HG03025 (cell line): ENCODE measurements around the gene STAU1.
"Not testable (repeated sequence)": the region's sequence is repeated elsewhere in the genome, so short reads cannot be mapped to it uniquely, and the experiment has no call there.

Experiments used
- ATAC-seq: cut with Tn5 transposase; IDR thresholded peaks from one replicate; pipeline ENCODE4 v1.9.1; 2021; ENCODE audit warnings: mild to moderate bottlenecking, moderate library complexity; ENCODE audit not compliant: unreplicated experiment, low FRiP score

STAU1 gene

DNA sequence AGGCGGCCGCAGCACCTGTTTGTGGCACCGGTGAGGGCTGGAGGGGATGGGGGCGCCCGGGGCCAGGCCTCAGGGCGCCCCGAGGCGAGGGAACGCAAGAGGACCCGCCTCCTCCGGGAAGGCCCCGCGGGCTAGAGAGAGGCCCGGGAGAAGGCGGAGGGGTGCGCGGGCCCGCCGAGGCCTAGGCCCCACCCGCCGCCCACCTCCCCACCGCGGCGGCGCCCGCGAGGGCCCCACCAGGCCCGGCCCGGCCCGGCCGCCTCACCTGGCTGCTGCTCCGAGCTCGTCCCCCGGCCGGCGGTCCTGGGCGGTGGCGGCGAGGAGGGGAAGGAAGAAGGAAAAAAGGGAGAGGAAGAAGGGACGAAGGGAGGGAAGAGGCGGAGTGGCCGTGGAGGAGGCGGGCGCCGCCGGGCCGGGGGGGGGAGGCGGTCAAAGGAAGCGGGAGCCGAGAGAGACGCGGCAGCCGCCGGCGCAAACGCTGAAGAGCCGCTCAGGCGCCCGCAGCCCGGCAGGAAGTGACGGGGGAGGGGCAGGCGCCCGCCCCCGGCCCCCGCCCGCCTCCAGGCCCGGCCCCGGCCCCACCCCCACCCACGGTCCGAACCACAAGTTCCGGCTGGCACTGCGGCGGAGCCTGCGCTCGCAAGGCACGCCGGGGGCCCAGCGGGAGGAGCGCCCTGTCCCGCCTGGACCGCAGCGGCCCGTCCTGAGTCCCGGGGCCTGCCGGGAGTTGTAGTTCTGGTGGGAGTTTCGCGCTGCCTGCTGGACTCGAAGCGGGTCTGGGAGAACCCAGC is at the start of gene STAU1:
Gene STAU1, minus strand, starts transcription at position 484 of the 791 bp plus-strand sequence. CDS start 22,133 bp downstream, outside the sequence.
- ATAC-seq, result peak; percentile 82

DNA sequence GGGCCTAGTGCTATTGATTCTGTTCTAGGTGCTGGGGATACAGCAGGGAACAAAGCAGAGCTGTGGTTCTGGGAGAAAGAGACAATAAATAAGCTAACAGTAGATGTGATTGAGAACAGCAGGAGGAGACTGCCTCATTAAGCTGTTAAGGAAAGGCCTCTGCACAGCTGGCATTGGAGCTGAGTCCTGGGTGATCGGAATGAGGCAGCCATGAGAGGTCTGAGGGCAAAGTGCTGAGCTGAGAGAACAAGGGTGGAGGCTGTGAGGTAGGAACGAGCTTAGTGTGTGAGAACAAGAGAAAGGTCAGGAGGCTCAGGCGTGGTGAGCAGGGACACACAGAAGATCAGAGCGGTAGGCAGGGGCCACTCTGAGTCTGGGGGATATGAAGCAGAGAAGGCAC is 49.4 kb upstream of the STAU1 start:
- no peak for ATAC-seq

GRCh38 chr20:49236301-49236700 is 48.2 kb upstream of the STAU1 start:
- ATAC-seq, result no peak

DNA sequence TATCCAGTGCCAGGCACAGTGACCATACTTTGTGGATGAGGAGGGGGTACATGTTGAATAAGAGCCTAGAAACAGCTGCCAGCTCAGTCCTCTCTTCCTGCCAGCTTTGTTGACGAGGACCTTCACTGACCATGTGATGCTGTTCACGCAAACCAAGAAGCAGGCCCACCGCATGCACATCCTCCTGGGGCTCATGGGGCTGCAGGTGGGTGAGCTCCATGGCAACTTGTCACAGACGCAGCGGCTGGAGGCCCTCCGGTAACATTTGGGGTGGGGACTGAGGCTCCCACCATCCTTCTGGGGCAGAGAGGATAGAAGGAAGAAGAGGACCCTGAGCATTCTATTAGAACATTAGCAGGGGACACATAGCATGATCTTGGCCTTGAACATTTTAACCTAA is 46.7 kb upstream of the STAU1 start:
- ATAC-seq, result no peak

DNA sequence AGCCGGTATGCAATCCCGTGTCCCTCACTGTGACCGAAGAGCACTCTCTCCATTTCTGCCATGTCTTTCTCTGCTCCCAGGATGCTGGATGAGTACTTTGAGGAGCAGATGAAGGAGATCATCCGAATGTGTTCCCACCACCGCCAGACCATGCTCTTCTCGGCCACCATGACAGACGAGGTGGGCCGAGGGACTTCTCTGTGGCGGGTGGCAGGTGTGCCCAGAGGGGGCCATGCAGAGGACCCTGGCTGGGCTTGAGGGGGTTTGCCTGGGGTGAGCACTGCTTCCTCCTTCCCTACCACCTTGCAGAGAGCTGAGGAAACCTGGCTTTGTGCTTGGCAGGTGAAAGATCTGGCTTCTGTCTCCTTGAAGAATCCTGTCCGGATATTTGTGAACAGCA is 45.1 kb upstream of the STAU1 start:
- ATAC-seq, result no peak

DNA sequence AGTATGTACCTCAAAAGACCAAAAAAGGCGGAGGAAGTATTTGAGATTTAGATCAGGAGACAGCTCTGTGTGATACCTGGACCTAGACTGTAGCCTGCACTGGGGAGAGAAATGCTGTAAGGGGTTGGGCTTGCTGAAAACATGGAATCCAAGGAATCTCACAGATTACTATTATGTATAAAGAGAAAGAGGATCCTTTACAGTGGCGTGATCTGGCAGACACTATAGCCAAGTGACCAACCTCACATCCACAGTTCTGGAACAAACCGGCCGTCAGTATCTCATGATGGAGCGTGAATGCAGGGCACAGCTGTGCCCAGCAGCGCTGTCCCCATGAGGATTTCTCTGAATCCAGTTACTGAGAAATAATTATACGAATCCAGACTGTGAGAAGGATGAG is 43.3 kb upstream of the STAU1 start:
- ATAC-seq, result no peak

DNA sequence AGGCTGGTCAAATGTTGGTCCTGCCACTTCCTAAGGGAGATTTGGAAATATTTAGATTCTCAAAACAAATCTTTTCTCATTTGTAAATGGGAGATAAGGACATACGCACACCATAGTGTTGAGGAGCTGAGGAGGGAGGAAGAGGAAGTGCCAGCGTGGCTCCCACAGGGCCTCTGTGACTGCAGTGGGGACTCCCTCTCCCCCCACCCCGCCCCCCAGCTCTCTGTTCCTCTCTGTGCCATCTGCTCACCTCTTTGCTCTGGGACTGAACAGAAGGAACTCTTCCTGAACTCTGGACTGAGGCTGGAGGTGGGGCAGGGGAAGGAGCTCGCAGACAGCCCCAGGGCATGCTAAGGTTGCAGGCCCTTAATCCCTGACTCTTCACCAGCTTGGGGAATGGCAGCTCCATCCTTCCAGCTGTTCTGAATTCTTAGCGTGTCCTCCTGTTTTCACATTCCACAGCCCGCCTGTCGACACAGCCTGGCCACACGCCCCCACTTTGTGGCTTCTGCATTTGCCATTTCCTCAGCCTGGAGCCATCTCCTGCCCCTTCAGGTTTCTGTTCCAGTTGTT is 42.5 kb upstream of the STAU1 start:
- ATAC-seq, result no peak

- ATAC-seq, result no peak
These were observed 41.9 kb upstream of the STAU1 start for GRCh38 chr20:49230021-49230420.

- ATAC-seq, result no peak
These were observed 41.2 kb upstream of the STAU1 start for GRCh38 chr20:49229381-49229780.

DNA sequence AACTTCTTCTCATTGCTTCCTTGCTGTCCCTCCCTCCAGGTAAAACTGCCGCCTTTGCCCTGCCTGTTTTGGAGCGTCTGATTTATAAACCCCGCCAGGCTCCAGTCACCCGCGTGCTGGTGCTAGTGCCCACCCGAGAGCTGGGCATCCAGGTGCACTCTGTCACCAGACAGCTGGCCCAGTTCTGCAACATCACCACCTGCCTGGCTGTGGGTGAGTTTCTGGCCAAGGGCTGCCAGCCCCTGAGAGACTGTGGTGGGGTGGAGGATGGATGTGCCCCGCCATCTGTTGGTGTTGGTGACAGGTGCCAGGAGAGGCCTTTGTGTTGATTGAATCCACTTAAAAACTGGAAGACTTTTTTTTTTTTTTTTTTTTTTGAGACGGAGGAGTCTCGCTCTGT is 40.5 kb upstream of the STAU1 start:
- no peak for ATAC-seq

- ATAC-seq, result no peak
These were observed 37.8 kb upstream of the STAU1 start for GRCh38 chr20:49225896-49226295.

DNA sequence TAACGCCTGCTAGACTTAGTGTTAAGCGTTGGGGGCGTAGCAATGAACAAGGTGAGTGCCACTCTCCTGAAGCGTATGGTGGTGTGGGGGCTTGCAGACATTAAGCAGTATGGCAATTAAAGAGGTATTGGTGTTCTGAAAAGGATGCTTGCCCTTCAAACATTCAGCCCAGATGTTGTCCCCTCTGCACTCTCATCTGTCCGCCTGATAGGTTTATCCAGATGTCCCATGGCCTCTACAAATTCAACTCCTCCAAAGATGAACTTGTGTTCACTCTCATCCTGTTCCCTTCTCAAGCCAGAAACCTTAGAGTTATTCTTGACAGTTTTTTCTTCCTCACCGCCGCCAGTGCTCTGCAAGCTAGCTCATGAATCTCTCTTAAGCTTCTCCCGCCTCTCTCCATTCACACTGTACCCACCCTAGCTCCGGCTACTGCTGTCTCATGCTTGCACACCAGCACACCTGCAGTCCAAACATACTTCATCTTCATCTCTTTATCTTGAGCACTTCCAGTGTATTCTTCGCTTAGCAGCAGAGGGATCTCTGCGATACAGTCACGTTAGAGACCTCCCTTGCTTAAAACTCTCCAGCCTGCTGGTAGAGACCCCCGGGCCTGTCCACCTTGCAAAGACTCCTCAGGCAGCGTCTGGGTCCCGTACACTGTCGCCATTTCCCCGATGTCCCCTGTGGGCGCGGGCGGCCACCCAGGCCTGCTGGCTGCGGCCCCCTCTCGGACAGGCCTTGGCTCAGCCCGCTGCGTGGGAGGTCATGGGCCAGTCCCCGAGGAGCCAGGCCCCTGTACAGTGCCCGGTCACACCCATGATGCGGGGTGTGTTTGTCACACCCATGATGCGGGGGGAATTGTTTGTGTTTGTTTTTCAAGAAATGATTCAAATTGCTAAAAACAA is 32.0 kb upstream of the STAU1 start:
- ATAC-seq, result no peak

- peak; percentile 78 for ATAC-seq
These were observed 31.2 kb upstream of the STAU1 start, which contains the start of gene DDX27 for GRCh38 chr20:49219091-49219923. Gene DDX27, plus strand, starts transcription at chr20:49219416. Its CDS starts 33 bp downstream, at chr20:49219449.

DNA sequence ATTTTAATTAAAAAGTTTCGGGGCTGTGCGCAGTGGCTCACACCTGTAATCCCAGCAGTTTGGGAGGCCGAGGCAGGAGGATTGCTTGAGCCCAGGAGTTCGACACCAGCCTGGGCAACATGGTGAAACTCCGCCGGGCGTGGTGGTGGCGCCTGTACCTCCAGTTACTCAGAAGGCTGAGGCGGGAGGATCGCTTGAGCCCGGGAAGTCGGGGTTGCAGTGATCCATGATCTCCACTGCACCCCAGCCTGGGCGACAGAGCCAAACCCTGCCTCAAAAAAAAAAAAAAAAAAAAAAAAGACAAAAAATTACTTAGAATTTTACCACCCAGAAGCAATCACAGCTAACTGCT is 30.6 kb upstream of the STAU1 start:
- not testable (repeated sequence) for ATAC-seq

DNA sequence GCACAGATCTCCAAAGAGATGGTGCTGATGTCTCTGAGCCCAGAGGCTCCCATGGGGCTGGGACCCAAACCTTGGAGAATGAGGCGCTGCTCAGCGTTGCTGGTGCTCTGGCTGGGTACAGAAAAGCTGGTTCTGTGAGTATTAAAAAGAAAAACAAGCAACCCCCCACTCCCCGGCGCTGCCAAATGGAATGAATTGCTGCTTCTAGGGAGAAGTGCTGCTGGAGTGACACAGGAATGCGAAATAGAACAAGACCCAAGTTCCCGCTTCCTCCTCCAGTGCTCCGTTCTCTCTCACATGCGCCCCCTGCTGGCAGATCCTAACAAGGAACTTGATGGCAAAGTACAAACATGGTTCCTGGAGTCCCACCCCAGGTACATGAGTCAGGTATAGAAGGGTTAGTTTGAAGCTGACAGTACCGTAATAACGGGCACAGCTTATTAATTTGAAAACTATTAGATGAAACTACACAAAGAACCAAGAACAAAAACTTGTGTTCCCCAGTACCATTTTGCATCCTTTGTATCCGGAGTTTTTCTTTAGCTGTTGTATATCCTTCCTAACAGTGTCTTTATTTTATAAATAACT is 29.0 kb upstream of the STAU1 start:
- ATAC-seq, result no peak

GRCh38 chr20:49215232-49215631 is 27.1 kb upstream of the STAU1 start:
- no peak for ATAC-seq

GRCh38 chr20:49214571-49214970 is 26.4 kb upstream of the STAU1 start:
- no peak for ATAC-seq

DNA sequence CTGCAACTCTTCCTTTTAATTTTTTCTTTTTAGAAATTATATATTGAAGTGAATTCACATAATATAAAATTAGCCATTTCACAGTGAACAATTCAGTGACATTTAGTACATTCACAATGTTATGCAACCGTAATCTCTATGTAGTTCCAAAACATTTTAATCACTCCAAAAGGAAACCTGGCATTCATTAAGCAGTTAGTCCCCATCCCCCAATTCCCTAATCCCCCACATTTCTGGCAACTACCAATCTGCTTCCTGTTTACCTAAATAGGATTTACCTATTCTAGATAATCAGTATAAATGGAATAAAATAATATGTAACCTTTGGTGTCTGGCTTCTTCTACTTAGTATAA is 22.6 kb upstream of the STAU1 start:
- ATAC-seq, result no peak

DNA sequence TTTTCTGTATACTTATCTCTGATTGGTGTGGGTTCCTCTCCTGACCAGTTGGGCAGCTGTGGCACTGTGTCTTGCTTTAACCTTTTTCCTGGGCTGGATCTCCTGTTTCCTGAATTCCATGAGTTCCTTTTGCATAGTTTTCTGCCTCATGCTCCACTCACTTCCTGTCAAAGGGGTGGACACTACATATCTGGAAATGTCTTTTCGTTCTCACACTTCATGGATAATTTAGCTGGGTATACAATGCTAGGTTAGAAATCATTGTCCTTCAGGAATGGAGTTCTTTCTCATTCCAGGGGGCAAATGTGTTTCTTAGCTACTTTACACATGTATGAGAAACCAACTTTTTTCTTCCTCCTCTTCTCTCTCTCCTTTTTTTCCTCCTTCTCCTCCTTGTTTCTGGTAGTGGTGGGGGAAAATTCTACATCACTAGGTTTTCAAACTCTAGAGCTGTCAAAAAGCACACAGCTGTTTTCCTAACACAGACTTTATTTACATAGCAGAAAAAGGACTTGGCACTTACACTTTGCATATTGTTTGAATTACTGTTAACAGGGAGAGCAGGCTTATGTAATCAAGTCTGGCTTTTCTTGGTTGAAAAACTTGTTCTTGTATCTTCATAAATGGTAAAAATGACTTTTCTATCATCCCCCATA is 22.1 kb upstream of the STAU1 start:
- ATAC-seq, result no peak

GRCh38 chr20:49207076-49207475 is 18.9 kb upstream of the STAU1 start:
- ATAC-seq, result no peak
